Measurements from ENCODE around the gene PCED1B.
"Not testable (repeated sequence)": the region's sequence is repeated elsewhere in the genome, so short reads cannot be mapped to it uniquely, and the experiment has no call there.

Gene PCED1B

GRCh38 chr12:47270782-47271664 lies 191.6 kb downstream of the PCED1B start:
- no peak overlapping the region for H3K4me3 ChIP-seq (ENCODE audit: low read depth, low read length)

GRCh38 chr12:47271800-47272239 lies 192.4 kb downstream of the PCED1B start:
- H3K4me3 ChIP-seq (ENCODE audit: low read depth, low read length), result no peak overlapping the region

DNA sequence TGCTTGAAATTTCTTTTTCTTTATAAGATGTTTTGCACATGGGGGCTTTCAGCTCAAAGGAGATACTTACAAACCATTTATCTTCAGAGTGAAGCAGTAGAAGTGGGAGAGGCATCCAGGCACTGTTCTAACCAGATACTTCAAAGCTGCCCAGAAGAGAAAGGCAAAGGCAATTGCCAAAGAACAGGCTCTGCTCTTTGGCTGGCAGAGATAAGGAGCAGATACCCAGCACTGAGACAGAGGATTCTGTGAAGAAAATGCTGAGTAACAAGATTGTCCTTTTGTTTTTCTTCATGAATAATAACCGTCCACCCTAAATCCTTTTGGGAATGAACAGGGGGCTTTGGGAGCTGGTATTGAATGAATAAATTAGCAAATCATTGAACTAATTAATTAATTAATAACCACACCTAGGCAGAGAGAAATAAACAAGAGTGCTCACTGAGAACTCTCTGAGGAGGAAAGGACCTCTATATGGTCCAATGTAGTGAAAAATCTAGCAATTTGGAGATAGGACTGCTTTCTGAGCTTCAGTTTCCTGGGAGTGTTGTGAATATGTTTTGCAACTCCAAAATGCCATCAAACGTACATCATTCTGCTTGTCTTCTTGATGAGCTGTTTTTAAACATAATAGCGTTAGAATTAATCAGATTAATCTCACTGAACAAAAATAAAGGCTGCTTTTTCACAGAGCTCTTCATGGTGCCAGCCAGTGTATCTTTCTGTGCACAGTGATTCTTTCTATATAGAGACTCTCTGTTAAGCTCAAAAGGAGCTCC lies 193.2 kb downstream of the PCED1B start:
- H3K4me3 ChIP-seq (ENCODE audit: low read depth, low read length), result no peak overlapping the region

DNA sequence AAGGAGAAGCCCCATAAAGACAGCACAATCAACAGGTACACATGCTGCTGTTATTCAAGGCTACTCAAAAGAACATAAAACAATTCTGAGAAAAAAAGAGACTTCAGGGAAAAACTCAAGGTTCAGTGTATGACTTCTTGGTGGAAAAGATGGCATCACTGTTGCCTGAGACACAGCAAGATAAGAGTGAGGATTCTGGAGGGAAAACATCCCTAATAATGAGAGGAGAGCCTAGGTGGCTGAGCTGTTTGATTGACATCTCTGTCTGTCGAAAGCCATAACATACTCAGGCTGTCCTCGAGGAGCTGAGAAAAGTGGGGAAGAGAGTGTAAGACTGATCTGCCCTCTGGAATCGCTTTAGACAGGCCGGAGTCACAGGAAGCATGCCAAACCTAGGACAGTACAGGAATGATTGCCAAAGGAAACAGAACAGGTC lies 193.8 kb downstream of the PCED1B start:
- no peak overlapping the region for H3K4me3 ChIP-seq (ENCODE audit: low read depth, low read length)

DNA sequence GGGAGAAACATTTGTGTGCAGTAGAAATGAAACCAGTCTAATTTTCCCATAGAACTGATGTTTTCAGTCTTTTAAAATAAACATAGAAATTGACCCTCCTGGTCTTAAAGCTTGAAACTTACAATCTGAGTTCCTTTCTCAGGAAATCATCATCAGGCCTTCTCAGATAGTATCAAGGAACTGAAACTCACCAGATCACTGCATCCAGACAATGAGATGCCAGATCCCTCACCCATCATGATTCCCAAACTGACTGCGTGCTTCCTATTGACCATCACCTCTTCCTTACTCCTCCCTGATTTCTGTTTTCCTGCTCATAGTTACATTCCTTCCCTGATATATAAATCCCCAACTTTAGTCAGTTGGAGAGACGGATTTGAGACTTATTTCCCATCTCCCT lies 195.3 kb downstream of the PCED1B start:
- no peak overlapping the region for H3K4me3 ChIP-seq (ENCODE audit: low read depth, low read length)

GRCh38 chr12:47276253-47276620 lies 196.8 kb downstream of the PCED1B start:
- no peak overlapping the region for H3K4me3 ChIP-seq (ENCODE audit: low read depth, low read length)

DNA sequence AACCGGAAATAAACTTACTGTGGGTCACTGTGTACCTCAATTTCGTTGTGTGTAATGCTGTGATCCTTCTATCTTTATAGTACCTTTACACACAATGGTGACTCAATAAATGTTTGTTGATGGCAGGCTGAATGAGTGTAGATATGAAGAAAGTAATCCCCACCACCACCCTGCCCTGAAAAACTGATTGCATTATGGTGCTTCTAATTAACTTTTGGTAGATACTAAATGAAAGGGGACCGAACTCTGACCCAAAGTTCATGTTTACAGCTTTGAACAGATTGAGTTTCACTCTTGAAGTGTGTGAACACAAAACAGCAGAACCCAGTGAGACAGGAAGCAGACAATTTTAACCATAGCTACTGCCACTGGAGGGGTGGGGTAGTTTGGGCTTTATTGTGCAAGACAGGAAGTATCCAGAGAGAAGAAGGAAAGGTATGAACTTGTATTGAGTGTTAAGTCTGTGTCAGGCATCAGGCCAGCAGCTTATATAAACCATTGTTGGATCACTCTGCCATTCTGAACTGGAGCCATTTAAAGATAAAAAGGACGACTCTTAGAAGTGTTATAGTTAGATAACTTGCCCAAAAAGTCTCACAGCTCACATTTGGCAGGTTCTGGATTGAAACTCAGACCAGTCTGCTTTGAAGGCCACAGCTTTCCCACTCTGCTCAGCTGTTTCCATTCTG lies 197.3 kb downstream of the PCED1B start:
- no peak overlapping the region for H3K4me3 ChIP-seq (ENCODE audit: low read depth, low read length)

- no peak overlapping the region for H3K4me3 ChIP-seq (ENCODE audit: low read depth, low read length)
These were observed 198.6 kb downstream of the PCED1B start for GRCh38 chr12:47277972-47278448.

DNA sequence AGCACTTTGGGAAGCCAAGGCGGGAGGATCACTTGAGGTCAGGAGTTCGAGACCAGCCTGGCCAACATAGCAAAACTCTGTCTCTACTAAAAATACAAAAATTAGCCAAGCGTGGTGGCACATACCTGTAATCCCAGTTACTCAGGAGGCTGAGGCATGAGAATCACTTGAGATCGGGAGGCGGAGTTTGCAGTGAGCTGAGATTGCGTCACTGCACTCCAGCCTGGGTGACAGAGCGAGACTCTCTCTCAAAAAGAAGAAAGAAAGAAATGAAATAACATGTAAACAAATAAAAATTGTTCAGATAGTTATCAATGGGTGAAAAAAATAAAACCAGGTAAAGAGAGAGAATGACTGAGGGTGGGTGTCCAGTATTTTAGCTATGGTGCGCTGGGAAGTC lies 200.3 kb downstream of the PCED1B start:
- H3K4me3 ChIP-seq (ENCODE audit: low read depth, low read length), result not testable (repeated sequence)

GRCh38 chr12:47280543-47281300 lies 201.3 kb downstream of the PCED1B start:
- no peak overlapping the region for H3K4me3 ChIP-seq (ENCODE audit: low read depth, low read length)

- no peak overlapping the region for H3K4me3 ChIP-seq (ENCODE audit: low read depth, low read length)
These were observed 202.3 kb downstream of the PCED1B start for GRCh38 chr12:47281667-47282171.

GRCh38 chr12:47282206-47282605 lies 202.8 kb downstream of the PCED1B start:
- no peak overlapping the region for H3K4me3 ChIP-seq (ENCODE audit: low read depth, low read length)

All from iPS-11a (cell line).